GM18505 (cell line): ENCODE data around the gene PPP6R1.

Experiments
- ATAC-seq: cut with Tn5 transposase; IDR thresholded peaks from one replicate; pipeline ENCODE4 v1.9.1; 2021; ENCODE audit not compliant: unreplicated experiment
- POLR2A ChIP-seq: IDR thresholded peaks from 4 replicates; pipeline ENCODE4 v1.6.1; 2011; ENCODE audit warnings: borderline replicate concordance; ENCODE audit not compliant: insufficient read depth, insufficient read length; ENCODE audit errors: extremely low read depth

PPP6R1 gene

GRCh38 chr19:55198651-55199050, 60.2 kb downstream of the PPP6R1 start:
- ATAC-seq = no peak
- no peak for TF ChIP-seq POLR2A

GRCh38 chr19:55197528-55197927, 61.3 kb downstream of the PPP6R1 start:
- no peak for TF ChIP-seq POLR2A
- ATAC-seq = no peak

- TF ChIP-seq POLR2A = no peak
- ATAC-seq = no peak
These were observed 62.0 kb downstream of the PPP6R1 start for GRCh38 chr19:55196803-55197202.

DNA sequence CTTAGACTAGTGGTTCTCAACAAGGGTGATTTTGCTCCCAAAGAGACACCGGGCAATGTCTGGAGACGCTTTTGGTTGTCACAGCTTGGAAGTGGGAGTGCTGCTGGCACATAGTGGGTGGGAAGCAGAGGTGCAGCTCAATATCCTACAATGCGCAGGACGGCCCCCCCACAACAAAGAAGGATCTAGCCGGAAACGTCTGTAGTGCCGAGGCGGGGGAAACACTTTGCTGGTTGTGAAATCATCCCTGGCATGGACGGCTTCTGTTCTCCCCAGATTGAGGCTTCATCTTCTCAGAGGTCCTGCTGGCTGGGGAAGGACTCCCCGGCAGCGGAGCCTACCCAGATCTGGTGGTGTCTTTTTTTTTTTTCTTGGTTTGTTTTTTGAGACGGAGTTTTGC, 65.3 kb downstream of the PPP6R1 start:
- no peak for ATAC-seq
- no peak for TF ChIP-seq POLR2A

GRCh38 chr19:55189403-55189835, 69.4 kb downstream of the PPP6R1 start:
- no peak for ATAC-seq
- no peak for TF ChIP-seq POLR2A

GRCh38 chr19:55188625-55189024, 70.2 kb downstream of the PPP6R1 start:
- no peak for ATAC-seq
- no peak for TF ChIP-seq POLR2A

DNA sequence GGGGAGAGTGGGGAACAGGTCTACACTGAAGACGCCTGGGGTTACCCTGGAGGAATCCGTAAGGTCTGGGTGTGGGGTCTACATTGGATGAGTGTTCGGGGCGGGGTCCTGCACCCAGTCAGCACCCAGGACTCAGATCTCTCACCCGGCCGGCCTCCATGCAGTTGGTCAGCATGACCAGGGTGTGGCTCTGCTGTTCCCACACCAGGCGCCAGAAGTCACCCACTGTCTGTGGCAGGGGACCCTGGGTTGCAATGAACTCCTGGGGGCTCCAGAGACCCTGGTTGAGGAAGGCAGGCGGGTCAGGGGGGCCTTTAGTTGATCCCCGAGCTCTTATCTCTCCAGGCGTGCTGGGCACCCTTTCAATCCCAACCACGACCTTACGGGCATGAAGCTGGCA, 72.7 kb downstream of the PPP6R1 start:
- no peak for ATAC-seq
- TF ChIP-seq POLR2A = no peak

GRCh38 chr19:55181740-55182139, 77.1 kb downstream of the PPP6R1 start:
- no peak for TF ChIP-seq POLR2A
- no peak for ATAC-seq
